ENCODE measurements around the gene TDO2.
"Not testable (repeated sequence)": the region's sequence is repeated elsewhere in the genome, so short reads cannot be mapped to it uniquely, and the experiment has no call there.

Gene TDO2

DNA sequence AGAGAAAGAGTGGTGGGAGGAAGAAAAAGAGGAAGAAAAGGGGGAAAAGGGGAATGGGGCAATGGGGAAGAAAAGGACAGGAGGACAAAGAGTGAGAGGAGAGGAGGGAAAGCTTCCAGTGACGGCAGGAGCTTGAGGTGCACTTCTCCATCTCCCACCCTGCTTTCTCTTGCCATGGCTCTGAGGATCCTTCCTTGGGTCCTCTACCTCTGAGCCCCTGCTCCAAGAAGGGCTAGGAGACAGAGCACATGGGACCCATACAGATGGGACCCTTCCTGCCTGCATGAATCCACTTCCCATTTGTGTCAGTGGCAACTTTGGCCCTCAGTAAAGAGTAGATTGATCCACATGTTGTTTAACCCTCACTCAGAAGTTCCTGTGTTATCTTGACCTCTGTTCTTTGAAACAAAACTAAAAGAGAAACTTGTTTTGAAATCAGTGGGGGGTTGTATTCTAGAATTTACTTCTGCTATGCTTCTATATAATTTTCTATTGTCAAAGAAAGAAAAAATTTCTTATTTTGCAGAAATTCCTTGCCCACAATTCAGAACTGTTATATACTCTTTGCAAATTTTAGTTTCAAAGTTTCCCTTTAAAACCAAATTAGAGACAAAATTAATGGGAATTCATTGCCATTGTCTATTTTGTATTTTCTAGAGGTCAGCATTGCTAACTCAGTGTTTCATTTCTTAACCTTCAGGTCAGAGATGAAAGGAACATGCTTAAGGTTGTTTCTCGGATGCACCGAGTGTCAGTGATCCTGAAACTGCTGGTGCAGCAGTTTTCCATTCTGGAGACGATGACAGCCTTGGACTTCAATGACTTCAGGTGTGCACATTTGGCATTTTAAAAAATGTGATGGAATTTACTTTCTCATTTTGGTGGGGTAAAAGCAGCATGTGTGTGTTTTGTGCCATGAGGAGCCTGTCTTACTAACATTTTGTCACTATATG lies 5.0 kb downstream of the TDO2 start:
- DNase-seq: no peak

DNA sequence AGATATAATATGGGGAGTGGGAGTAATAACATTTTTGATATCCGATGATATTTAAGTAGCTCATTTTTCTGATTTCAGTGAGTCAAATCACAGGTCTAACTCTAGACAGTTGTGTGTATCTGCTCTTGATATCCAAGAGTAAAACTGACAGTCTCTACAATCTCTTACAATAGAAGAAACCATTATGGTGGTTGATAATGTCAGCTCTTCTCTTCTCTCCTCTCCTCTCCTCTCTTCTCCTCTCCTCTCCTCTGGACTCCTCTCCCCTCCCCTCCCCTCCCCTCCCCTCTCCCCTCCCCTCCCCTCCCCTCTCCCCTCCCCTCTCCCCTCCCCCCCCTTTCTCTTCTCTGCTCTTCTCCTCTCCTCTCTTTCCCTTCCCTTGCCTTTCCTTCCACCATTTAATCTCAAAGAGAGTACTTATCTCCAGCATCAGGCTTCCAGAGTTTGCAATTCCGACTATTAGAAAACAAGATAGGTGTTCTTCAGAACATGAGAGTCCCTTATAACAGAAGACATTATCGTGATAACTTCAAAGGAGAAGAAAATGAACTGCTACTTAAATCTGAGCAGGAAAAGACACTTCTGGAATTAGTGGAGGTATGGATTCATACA lies 6.2 kb downstream of the TDO2 start:
- DNase-seq: no peak

DNA sequence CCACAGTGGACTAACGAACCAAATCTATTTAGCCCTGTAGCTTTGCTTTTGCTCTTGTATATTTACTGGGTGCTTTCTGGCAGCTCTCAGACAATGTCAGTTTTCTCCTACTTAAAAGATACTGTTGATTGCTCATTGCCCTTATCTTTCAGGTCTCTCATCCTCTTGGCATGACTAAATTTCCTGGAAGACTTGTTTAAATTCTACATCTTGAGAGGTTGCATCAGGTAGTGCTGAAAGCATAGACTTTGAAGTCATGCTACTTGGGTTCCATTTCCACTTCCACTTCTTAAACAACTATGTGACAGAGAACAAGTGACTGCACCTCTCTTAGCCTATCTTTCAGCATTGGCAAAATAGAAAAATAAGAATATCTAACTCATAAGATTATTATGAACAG lies 8.4 kb downstream of the TDO2 start:
- no peak for DNase-seq

DNA sequence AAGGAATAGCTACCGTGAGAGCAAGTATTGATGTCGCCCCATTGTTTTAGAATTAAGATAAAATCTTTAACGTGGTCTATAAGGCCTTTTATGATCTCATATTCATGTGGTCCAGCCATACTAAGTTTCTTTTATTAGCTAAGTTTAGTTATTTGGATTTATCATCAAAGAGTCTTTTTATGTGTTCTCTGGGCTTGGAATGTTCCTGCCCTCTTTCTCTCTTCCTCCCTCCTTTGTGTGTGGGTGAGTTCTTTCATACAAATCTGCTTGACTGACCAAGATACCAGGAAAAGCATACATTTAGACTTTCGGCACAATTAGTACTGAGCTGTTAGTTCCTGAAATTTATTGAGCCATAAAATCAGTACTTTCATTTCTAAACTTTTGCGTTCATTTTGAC lies 11.3 kb downstream of the TDO2 start:
- DNase-seq: no peak

DNA sequence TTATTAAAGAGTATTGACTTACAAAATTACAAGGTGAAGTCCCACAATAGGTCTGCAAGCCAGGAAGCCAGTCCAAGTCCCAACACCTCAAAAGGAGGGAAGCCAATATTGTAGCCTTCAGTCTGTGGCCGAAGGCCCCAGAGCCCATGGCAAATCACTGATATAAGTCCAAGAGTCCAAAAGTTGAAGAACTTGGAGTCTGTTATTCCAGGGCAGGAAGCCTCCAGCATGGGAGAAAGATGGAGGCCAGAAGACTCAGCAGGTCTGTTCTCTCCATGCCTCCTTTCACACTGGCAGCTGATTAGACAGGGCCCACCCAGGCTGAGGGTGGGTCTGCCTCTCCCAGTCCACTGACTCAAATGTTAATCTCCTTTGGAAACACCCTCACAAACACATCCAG lies 18.1 kb downstream of the TDO2 start:
- no peak for DNase-seq

DNA sequence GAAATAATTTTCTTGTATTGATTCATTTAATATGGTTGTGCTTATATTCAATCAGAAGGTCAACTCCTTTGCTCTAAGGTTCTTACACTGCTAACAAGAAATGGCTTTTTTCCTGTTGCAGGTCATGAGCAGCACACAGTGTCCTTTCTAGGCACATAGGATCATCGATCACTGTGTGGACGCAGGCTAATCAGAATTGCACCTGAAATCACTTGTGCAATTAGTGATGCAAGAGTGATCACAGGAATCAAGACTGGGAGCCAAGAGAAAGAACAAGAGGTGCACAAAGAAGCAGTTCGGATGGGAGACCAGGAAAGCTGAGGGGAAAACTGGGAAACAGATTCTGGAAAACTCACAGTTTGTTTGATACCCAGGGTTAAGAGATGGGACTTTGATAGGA lies 21.1 kb downstream of the TDO2 start:
- DNase-seq: no peak

DNA sequence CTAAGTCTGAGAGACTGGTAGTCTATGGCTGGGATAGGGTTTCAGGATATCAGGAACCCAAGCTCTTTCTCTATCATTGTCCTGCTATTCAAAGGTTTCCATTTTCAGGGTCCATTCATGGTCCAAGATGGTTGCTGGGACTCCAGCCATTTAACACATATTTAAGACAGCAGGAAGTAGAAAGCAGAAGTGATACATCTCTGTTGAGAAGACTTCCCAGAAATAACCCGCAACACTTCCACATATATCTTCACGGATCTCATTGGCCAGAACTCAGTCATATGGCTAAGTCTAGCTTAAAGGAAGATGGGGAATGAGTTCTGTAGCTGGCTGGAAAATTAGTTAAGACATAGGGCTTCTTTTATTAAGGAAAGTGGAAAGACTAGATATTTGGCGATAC lies 26.3 kb downstream of the TDO2 start:
- no peak for DNase-seq

DNA sequence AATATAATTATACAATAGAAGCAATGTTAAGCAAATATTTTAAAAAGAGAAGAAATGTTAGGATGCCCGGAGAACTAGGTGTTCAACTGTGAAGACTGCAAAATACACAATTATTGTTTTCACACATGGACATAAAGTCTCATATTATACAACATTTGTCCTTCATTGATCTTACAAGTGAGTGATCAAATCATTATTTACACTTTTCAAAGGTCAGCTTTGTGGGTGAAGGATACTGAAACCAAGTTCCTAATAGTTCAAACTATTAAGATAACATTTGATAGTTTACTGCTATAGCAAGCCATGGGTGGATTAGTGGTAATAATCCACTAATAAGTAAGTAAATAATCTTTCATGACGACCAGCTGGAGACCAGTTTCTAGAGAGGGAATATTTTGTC lies 26.8 kb downstream of the TDO2 start:
- DNase-seq: no peak

DNA sequence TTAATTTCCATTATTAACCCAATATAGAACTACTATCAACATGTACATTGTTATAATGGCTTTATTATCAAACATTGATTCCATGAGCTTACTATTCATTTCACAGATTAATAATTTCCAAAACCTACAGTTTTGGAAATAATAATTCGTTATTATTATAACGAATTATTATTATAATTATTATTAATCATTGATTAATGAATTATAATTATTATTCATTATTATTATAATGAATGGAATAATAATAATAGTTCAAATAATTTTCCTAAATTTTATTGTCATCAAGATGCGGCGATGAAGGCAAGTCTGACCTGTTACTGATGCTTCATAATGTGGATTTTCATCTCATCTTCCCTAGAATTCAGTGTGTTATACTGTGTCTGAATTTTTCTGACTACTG lies 28.1 kb downstream of the TDO2 start:
- DNase-seq: no peak

DNA sequence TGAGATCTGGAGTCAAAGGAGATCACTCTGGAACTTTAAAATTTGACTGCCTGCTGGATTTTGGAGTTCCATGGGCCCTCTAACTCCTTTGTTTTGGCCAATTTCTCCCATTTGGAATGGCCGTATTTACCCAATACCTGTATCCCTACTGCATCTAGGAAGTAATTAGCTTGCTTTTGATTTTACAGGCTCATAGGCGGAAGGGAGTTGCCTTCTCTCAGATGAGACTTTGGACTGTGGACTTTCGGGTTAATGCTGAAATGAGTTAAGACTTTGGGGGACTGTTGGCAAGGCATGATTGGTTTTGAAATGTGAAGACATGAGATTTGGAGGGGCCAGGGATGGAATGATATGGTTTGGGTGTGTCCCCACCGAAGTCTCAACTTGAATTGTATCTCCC lies 31.1 kb downstream of the TDO2 start:
- not testable (repeated sequence) for DNase-seq

DNA sequence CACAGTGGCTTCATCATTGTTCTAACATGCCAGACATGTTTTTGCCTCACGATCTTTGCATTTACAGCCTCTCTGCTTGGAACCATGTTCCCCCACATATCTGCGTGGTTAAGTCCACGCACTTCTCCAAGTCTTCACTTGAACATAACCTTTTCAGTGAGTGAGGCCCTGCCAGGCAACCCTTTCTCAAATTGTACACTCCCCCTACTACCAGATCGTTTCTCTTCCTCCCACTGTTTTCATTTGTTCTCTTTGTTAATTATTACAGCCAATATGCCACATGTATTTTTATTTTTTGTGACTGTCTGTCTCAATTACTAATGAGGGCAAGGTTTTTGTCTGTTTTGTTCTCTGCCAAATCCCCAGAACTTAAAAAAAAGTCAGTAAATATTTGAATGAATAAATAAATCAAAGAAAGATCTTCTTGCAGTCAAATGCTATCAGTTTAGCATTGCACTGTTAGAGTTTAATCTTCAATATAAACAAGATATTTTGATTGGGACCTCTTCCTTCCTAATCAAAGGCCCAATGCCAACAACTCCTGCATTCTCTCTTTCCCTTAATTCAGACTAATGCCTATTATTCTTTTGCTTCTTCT lies 32.0 kb downstream of the TDO2 start:
- DNase-seq: no peak

DNA sequence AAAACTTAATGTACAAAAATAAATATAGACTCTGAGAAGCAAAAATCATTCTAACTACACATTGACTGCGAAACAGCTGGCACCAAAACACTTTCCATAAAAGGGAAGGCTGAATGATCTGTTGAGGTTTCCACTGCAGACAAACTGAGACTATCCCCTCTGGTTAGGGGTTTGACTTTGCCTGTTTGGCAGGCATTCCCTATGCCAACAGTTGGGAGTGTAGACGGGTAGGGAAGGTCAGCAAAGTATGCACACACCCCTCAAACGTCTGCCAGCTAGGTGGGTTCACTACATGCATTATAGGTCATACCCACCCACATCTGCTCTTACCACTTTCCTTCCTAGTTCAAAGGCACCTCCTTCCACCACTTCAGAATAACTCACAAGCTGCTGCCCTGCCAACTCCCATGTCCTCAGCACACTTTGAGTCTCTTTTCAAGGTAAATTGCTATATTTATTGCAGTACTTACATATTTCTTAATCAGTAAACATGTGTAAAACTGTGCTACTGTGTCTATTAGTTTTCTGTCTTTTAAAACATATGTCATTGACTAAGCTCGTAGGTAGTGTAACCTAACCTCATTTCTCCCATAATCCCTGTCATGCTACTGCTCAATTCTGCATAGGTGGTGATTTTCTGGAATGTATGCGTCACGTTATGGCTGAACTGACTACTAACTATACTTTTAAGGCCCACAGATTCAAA lies 37.7 kb downstream of the TDO2 start:
- no peak for DNase-seq

DNA sequence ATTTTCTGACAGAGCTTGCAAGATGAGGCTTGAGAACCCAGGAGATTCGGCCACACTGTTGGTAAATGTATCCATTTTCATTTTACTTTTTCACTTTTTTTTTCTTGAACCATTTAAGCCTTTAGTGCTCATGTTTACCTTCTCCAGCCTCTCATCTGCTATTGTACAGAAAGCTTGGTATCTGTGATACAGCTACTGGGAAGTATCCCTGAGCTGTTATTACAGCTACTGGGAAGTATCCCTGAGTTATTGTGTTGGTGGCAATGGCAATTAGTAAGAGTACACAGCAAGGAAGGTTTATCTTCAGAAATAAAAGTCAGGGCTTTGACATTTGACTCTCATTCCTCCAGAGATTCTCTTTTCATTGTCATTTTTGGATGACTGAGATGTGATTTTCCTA lies 38.3 kb downstream of the TDO2 start:
- no peak for DNase-seq

DNA sequence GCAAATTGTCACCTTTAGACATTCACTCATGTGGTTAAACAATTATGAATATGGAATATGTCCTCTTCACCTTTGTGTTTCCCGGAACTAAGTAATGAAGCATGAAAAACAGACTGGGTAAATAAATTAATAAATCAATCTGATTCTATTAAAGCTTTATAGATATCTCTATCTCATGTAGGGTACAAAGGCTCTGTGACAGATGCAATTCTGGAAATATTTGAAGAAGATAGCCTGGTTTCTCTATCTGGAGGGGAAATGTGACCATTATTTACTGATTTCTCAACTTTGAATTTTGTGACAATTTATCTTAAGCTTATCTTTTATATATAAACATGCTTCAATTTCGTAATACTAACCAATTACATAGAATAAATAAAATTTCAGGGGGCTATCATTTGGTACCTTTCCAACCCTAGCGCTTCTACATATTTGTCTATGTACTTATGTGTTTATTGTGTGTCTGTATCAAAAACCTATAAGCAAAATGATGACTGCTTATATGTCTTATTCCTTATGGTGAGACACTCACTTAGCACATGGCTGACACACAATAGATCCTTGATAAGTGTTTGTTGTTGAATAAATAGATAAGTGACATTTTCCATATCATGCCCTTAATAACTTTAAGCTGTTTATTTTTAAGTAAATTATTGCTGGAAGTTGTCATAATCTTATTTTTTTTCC lies 40.3 kb downstream of the TDO2 start:
- DNase-seq: no peak

DNA sequence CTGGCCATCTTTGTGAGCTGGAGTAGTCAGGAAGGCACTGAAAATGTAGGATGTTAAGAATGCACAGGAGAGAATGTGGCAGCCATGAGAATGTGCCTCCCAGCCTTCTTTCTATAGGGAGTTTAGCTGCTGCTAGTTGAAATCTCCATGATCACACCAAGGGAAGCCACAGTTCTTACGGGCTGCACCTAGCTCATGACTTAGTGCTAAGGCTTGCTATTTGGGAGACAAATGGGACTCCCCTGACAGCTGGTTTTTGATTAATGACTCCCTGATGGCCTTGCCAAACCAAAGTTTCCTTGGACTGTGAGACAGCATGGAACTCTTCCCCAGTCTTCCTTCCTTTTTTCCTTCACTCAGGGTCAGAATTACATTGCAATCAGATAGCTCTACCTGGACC lies 41.0 kb downstream of the TDO2 start:
- DNase-seq: no peak

DNA sequence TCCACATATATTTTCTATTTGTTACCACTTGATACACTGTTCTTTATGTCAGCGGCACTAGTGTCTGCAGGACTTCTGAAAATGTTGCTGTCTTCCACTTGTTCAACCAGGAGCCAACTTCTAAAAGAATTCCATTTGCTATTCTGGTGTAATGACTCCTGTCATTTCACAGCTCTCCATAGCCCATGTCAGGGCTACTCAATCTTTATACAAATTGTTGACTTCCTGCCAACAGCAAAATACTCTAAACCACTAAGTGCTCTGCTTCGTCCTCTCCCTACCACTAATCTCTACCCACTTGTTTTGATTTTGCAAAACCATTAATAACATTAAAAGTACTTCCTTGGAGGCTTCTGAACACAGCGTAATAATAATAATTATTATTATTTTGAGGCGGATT lies 43.0 kb downstream of the TDO2 start:
- no peak for DNase-seq

DNA sequence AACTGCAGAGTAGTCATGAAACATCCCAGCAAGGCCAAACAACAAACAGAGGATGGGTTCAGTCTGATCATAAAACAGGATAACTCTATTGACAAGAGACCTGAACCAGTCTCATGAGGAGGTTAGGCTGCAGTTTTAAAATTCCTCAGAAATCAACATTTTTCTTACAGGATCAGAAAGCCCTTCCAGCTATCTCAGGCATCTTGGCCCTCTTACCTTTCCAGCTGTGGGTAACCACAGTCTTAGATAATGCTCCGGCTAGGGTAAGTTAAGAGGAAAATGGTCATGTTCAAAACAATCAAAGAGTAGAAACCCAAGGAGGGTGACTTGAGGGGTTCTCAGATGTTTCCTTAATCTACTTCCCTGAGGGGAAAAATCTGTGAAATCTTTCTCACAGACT lies 45.0 kb downstream of the TDO2 start:
- no peak for DNase-seq

DNA sequence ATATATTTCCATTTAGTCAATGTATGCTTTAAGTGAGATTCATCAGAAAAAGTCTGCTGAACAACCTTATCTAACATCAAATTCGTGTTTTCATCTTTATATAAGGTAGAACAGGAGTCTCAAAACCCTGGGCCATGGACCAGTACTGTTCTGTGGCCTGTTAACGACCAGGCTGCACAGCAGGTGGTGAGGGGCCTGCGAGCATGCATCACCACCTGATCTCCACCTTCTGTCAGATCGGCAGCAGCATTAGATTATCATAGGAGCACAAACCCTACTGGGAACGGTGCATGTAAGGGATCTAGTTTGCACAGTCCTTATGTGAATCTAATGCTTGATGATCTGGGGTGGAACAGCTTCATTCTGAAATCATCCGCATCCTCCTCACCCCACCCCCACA lies 47.0 kb downstream of the TDO2 start:
- no peak for DNase-seq

DNA sequence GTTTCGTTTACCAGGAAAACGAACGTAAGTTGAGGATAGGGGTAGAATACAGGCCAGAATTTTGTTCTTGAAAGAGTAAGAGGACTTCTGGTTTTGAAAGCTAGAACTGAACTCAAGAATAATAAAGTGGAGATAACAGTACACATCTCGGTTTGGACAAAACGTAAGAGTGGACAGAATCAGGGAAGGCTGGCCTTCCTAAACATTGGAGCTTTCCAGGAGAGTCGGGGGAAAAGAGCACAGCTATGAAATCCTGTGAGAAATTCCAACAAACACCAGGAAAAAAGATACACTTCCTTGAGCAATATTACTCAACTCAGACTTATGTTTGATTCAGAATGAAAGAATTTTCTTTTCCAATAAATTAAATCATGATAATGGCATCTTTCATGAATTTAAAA lies 49.0 kb downstream of the TDO2 start:
- no peak for DNase-seq

DNA sequence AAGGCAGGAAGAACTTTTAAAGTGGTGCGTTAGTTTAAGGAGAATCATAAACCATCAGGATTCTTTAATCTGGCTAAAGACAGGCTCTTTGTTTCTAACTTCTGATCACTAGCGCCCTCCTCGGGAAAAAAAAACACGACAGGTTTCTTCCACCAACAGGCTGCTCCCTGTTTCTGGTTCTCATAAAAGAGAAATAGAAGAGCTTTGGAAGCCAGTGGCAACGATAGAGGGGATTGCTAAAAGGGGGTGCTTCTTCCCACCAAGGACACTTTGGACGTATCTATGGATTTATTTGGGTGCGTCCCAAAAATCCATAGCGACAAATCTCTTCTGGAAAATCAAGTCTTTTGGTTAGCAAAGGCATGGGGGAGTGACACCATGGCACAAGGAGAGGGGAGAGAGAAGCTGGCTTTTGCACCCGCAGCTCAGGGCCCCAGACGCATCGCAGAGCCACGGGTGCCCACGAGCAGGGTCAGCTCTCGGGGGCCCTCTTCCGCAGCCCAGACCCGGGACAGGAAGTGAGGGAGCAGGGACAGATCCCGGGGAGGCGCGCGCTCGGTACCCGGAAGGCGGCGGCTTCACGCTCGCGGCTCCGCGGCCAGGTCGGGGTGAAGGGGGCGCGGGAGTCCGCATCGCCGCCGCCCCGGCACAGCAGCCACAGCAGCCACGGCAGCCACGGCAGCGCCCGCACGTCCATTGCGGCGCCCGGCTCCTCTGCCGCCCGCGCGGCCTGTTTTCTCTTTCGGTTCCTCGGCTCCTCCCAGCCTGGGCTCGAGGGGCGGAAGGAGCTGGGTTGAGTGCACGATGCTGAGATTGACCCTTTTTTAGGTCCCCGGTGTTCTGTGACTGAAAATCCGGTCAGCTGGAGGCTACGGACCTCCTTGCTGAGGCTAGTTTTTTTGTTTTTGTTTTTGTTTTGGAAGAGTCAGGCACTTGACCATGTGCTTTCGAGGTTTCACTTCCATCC lies 49.9 kb downstream of the TDO2 start, which contains the start of gene CTSO:
Gene CTSO (minus strand): TSS at position 716 of the 967 bp plus-strand sequence. CDS start 19 bp downstream, at position 697.
- DNase-seq: peak; percentile 61 to 65

DNA sequence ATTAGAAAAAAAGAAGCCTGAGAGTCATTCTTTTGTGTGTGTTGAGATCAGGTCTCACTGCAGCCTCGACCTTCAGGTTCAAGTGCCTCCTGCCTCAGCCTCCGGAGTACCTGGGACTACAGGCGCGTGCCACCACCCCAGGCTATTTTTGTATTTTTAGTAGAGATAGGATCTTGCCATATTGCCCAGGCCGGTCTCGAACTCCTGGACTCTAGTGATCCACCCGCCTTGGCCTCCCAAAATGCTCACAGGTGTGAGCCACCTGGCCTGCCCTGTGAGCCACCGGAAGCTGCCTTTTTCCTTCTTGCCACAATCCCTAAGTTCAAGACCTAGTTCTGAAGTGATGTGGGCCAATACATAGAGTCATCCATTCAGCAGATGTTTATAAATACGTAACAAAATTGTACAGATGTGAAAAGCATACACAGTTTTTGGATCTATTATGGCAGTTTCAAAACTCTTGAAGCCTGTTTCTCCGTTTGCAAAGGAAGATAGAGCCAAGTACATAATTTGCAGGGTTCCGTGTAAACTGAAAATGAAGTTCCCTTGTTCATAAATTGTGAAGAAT lies 50.7 kb downstream of the TDO2 start:
- no peak for DNase-seq
